GM20431 (cell line): ENCODE results near the gene KIRREL3.
"Not testable (repeated sequence)": the region's sequence is repeated elsewhere in the genome, so short reads cannot be mapped to it uniquely, and the experiment has no call there.

Source experiments
- in situ Hi-C: fragments of 300-500 bp; cut with MseI, MboI; formaldehyde crosslinking; loops from one replicate; pipeline ENCODE4 v1.15.0; 2020; ENCODE audit warnings: low sequenced_read_pairs; ENCODE audit not compliant: unreplicated experiment

KIRREL3 gene

GRCh38 chr11:126373389-126374066 lies 627.0 kb downstream of the KIRREL3 start:
- in situ Hi-C loops, result not testable (repeated sequence)
